ENCODE measurements around the gene GNRHR.
A peak's percentile ranks its signal among the peaks of the same experiment; 100 is the strongest.
"Not testable (repeated sequence)": the region's sequence is repeated elsewhere in the genome, so short reads cannot be mapped to it uniquely, and the experiment has no call there.

Gene GNRHR

GRCh38 chr4:67754288-67754687, at the start of gene GNRHR:
Gene GNRHR, minus strand, starts transcription at chr4:67754388. Its CDS starts 53 bp downstream, at chr4:67754335.
- DNase-seq = no peak

- DNase-seq = no peak
These were observed 42.6 kb upstream of the GNRHR start for GRCh38 chr4:67796810-67797209.

- no peak for DNase-seq
These were observed 36.5 kb upstream of the GNRHR start for GRCh38 chr4:67790721-67791120.

GRCh38 chr4:67787311-67787710, 33.1 kb upstream of the GNRHR start:
- DNase-seq = no peak

- DNase-seq = no peak
These were observed 31.3 kb upstream of the GNRHR start for GRCh38 chr4:67785528-67785927.

- no peak for DNase-seq
These were observed 25.4 kb upstream of the GNRHR start for GRCh38 chr4:67779631-67780030.

GRCh38 chr4:67776746-67777145, 22.6 kb upstream of the GNRHR start:
- DNase-seq = no peak

GRCh38 chr4:67770422-67770821, 16.2 kb upstream of the GNRHR start:
- DNase-seq = no peak

- DNase-seq = no peak
These were observed 11.7 kb upstream of the GNRHR start for GRCh38 chr4:67765928-67766327.

- DNase-seq = no peak
These were observed 11.2 kb upstream of the GNRHR start for GRCh38 chr4:67765401-67765800.

GRCh38 chr4:67764183-67764582, 10.0 kb upstream of the GNRHR start:
- no peak for DNase-seq

GRCh38 chr4:67762086-67762485, 7.9 kb upstream of the GNRHR start:
- peak; percentile 10 for DNase-seq

GRCh38 chr4:67756991-67757390, 2.8 kb upstream of the GNRHR start:
- not testable (repeated sequence) for DNase-seq

GRCh38 chr4:67755974-67756373, 1.8 kb upstream of the GNRHR start:
- no peak for DNase-seq

- no peak for DNase-seq
These were observed 2.9 kb downstream of the GNRHR start for GRCh38 chr4:67751260-67751659.

GRCh38 chr4:67750691-67751090, 3.5 kb downstream of the GNRHR start:
- no peak for DNase-seq

- no peak for DNase-seq
These were observed 4.9 kb downstream of the GNRHR start for GRCh38 chr4:67749286-67749685.

- peak; percentile 38 for DNase-seq
These were observed 7.2 kb downstream of the GNRHR start for GRCh38 chr4:67746797-67747495.

GRCh38 chr4:67744561-67745283, 9.5 kb downstream of the GNRHR start:
- no peak for DNase-seq

- DNase-seq = no peak
These were observed 11.0 kb downstream of the GNRHR start for GRCh38 chr4:67743194-67743593.

- DNase-seq = no peak
These were observed 17.9 kb downstream of the GNRHR start for GRCh38 chr4:67736262-67736661.

GRCh38 chr4:67735325-67735724, 18.9 kb downstream of the GNRHR start:
- DNase-seq = no peak

GRCh38 chr4:67730511-67730910, 23.7 kb downstream of the GNRHR start:
- not testable (repeated sequence) for DNase-seq

- DNase-seq = no peak
These were observed 26.9 kb downstream of the GNRHR start for GRCh38 chr4:67727124-67727850.

Measured in CD4-positive, alpha-beta T cell treated with Interleukin-12 subunit alpha and Interleukin-12 subunit beta, for 1 hour (primary cell).